Liver (tissue), 9 donors: ENCODE data around the gene ATG4B. TPM values are rescaled to one million over a fixed set of nuclear protein-coding genes. Genes with fewer than 3 reads are reported as not detected.

Experiments
- DNase-seq: peaks from one replicate; pipeline ENCODE4 v3.0.0-alpha.2; 2017; ENCODE audit warnings: low spot score
- H3K27ac ChIP-seq, 2 donors: one replicate each; pipeline ENCODE4 v1.7.0; 2013; ENCODE audit warnings: inconsistent platforms in 2 of 2, low read length in 2 of 2, control low read depth in 1 of 2, low read depth in 1 of 2, mild to moderate bottlenecking in 1 of 2
- H3K27me3 ChIP-seq, 4 donors: one replicate each; pipeline versions ENCODE4 v1.6.1 to v1.7.0; 2013; ENCODE audit warnings: low read length in 3 of 4, inconsistent platforms in 1 of 4, mild to moderate bottlenecking in 1 of 4, moderate library complexity in 1 of 4; ENCODE audit not compliant: control insufficient read depth in 4 of 4, insufficient read depth in 4 of 4
- H3K36me3 ChIP-seq, 4 donors: one replicate each; pipeline versions ENCODE4 v1.6.1 to v1.7.0; 2013; ENCODE audit warnings: low read length in 3 of 4, mild to moderate bottlenecking in 3 of 4, low read depth in 1 of 4, moderate library complexity in 1 of 4; ENCODE audit not compliant: control insufficient read depth in 4 of 4, insufficient read depth in 3 of 4
- H3K4me1 ChIP-seq, 4 donors: one replicate each; pipeline versions ENCODE4 v1.6.1 to v1.7.0; 2013; ENCODE audit warnings: low read length in 3 of 4, mild to moderate bottlenecking in 3 of 4, moderate library complexity in 1 of 4; ENCODE audit not compliant: control insufficient read depth in 4 of 4, insufficient read depth in 4 of 4
- H3K4me3 ChIP-seq, 3 donors: one replicate each; pipeline versions ENCODE4 v1.6.1 to v1.7.0; 2013; ENCODE audit warnings: low read length in 3 of 3, control low read depth in 1 of 3, low read depth in 1 of 3, mild to moderate bottlenecking in 1 of 3
- H3K9ac ChIP-seq, 2 donors: one replicate each; pipeline ENCODE4 v1.7.0; 2013; ENCODE audit warnings: low read length in 2 of 2, mild to moderate bottlenecking in 2 of 2, moderate library complexity in 2 of 2, control low read depth in 1 of 2, low read depth in 1 of 2
- H3K9me3 ChIP-seq, 4 donors: one replicate each; pipeline versions ENCODE4 v1.6.1 to v1.7.0; 2013; ENCODE audit warnings: low read length in 3 of 4; ENCODE audit not compliant: control insufficient read depth in 4 of 4
- EGR1 ChIP-seq, 2 donors: IDR thresholded peaks; 2 replicates each; pipeline ENCODE4 v1.6.1; 2016 to 2018; ENCODE audit warnings: antibody characterized with exemption in 2 of 2, low read depth in 2 of 2
- FOXA1 ChIP-seq: IDR thresholded peaks from 2 replicates; pipeline ENCODE4 v1.6.1; 2016; ENCODE audit warnings: antibody characterized with exemption
- FOXA2 ChIP-seq: IDR thresholded peaks from 2 replicates; pipeline ENCODE4 v1.6.1; 2016; ENCODE audit warnings: antibody characterized with exemption
- GABPA ChIP-seq, 2 donors: IDR thresholded peaks in 1 of 2; conservative IDR thresholded peaks in 1 of 2; 2 replicates each; pipeline ENCODE4 v1.6.1; 2016; ENCODE audit warnings: antibody characterized with exemption in 2 of 2, mild to moderate bottlenecking in 1 of 2, moderate library complexity in 1 of 2
- HNF4A ChIP-seq, 2 donors: conservative IDR thresholded peaks; 2 replicates each; pipeline ENCODE4 v1.6.1; 2016; ENCODE audit warnings: antibody characterized with exemption in 2 of 2, mild to moderate bottlenecking in 2 of 2
- JUND ChIP-seq, 2 donors: IDR thresholded peaks; 2 replicates each; pipeline ENCODE4 v1.6.1; 2016; ENCODE audit warnings: antibody characterized with exemption in 2 of 2
- NR2F2 ChIP-seq: IDR thresholded peaks from 2 replicates; pipeline ENCODE4 v1.6.1; 2016; ENCODE audit warnings: antibody characterized with exemption
- RAD21 ChIP-seq, 2 donors: IDR thresholded peaks; 2 replicates each; pipeline ENCODE4 v1.6.1; 2016; ENCODE audit warnings: antibody characterized with exemption in 2 of 2, mild to moderate bottlenecking in 2 of 2
- SP1 ChIP-seq: IDR thresholded peaks from 2 replicates; pipeline ENCODE4 v1.6.1; 2018; ENCODE audit warnings: antibody characterized with exemption, mild to moderate bottlenecking
- TAF1 ChIP-seq: conservative IDR thresholded peaks from 2 replicates; pipeline ENCODE4 v1.6.1; 2016; ENCODE audit warnings: antibody characterized with exemption, mild to moderate bottlenecking
- YY1 ChIP-seq: IDR thresholded peaks from 2 replicates; pipeline ENCODE4 v1.6.1; 2016; ENCODE audit warnings: antibody characterized with exemption, mild to moderate bottlenecking
- WGBS: extraction: QIAGEN DNeasy Blood & Tissue Kit; methylation state at CpG from one replicate; pipeline ENCODE4 v1.1.7; 2013; 5-methylcytosine and 5-hydroxymethylcytosine counted together
- polyA plus RNA-seq, 2 donors: library from polyadenylated mRNA; stranded (reverse) in 1 of 2; unstranded in 1 of 2; fragments of 200-250 nt in 1 of 2; fragments of >200 nt in 1 of 2; fragmentation: Nextera tagmentation in 1 of 2; extraction: Ambion mirVana in 1 of 2; gene quantifications; one replicate each; pipeline versions ENCODE4 v1.2.1 to v1.2.3, GENCODE V29; 2013 to 2015
- total RNA-seq, 2 donors: library from RNA; depleted of rRNA; stranded (reverse); fragments of >200 nt; gene quantifications; one replicate each; pipeline ENCODE4 v1.2.3, GENCODE V29; 2014
- TF ChIP-seq, protein P1 (sequence below): IDR thresholded peaks from 2 replicates; pipeline ENCODE4 v1.6.1; 2016; ENCODE audit warnings: antibody characterized with exemption
- TF ChIP-seq, protein P2 (sequence below): IDR thresholded peaks from 2 replicates; pipeline ENCODE4 v1.6.1; 2016; ENCODE audit warnings: antibody characterized with exemption
- TF ChIP-seq, protein P3 (sequence below): fragments of 150-350 bp; IDR thresholded peaks from 2 replicates; pipeline ENCODE4 v1.5.1; 2017; ENCODE audit warnings: improper control_type of control experiment, low read depth, low read length; ENCODE audit not compliant: missing input control
- TF ChIP-seq, protein P4 (sequence below): IDR thresholded peaks from 2 replicates; pipeline ENCODE4 v1.6.1; 2016; ENCODE audit warnings: antibody characterized with exemption, mild to moderate bottlenecking
- TF ChIP-seq, protein P5 (sequence below): IDR thresholded peaks from 2 replicates; pipeline ENCODE4 v1.6.1; 2016; ENCODE audit warnings: antibody characterized with exemption
- donor health status: healthy.
- donor health status: healthy.
- donor health status: healthy.
- donor health status: healthy.
- donor health status: healthy.

Gene ATG4B
- total and polyA plus RNA-seq, 4 donors, result 31.0 to 50.3 (median 37.7) TPM

DNA sequence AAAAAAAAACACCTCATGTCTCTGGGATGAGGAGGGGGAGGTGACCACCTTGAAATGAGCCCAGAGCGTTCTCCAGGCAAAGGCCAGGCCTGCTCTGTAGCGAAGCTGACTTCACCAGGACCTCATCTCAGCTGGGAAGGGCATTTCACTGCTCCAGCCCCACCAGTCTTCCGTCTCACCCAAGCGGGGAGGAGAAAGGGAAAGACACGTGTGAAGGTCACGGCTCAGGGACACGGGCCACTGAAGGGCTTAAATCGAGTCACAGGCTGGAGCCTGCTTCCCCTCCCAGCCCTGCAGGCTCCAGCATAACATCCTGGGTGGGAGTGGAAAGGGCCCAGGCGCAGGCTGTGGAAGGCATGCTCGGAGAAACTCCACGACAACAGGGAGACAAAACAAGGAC, 18.7 kb upstream of the ATG4B start:
- peaks cover 6 to 19% (median 11%) of the 10 kb centered on the region in 4 donors for H3K4me1 ChIP-seq
- no peaks in the 10 kb centered on the region for H3K27me3 ChIP-seq
- no peak overlapping the region for H3K4me3 ChIP-seq
- 93% methylated on average over 11 of the region's 11 CpGs for WGBS
- H3K36me3 ChIP-seq, result peaks cover 0 to 2% (median 0%) of the 10 kb centered on the region in 4 donors
- TF ChIP-seq, protein P1, sequence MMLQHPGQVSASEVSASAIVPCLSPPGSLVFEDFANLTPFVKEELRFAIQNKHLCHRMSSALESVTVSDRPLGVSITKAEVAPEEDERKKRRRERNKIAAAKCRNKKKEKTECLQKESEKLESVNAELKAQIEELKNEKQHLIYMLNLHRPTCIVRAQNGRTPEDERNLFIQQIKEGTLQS, result no peak
- TF ChIP-seq FOXA1, result no peak
- TF ChIP-seq YY1, result no peak
- TF ChIP-seq EGR1 (IDR thresholded peaks at IDR 0.05; ENCODE audit: low read depth in 2 of 2), result no peak
- TF ChIP-seq, protein P2, sequence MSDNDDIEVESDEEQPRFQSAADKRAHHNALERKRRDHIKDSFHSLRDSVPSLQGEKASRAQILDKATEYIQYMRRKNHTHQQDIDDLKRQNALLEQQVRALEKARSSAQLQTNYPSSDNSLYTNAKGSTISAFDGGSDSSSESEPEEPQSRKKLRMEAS, result no peak
- TF ChIP-seq TAF1, result no peak
- no peak for TF ChIP-seq HNF4A (conservative IDR thresholded peaks at IDR 0.05)
- TF ChIP-seq, protein P3, sequence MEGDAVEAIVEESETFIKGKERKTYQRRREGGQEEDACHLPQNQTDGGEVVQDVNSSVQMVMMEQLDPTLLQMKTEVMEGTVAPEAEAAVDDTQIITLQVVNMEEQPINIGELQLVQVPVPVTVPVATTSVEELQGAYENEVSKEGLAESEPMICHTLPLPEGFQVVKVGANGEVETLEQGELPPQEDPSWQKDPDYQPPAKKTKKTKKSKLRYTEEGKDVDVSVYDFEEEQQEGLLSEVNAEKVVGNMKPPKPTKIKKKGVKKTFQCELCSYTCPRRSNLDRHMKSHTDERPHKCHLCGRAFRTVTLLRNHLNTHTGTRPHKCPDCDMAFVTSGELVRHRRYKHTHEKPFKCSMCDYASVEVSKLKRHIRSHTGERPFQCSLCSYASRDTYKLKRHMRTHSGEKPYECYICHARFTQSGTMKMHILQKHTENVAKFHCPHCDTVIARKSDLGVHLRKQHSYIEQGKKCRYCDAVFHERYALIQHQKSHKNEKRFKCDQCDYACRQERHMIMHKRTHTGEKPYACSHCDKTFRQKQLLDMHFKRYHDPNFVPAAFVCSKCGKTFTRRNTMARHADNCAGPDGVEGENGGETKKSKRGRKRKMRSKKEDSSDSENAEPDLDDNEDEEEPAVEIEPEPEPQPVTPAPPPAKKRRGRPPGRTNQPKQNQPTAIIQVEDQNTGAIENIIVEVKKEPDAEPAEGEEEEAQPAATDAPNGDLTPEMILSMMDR, result no peak
- no peak for DNase-seq
- no peaks in the 10 kb centered on the region for H3K9me3 ChIP-seq
- H3K9ac ChIP-seq, result no peak overlapping the region
- no peak overlapping the region for H3K27ac ChIP-seq

DNA sequence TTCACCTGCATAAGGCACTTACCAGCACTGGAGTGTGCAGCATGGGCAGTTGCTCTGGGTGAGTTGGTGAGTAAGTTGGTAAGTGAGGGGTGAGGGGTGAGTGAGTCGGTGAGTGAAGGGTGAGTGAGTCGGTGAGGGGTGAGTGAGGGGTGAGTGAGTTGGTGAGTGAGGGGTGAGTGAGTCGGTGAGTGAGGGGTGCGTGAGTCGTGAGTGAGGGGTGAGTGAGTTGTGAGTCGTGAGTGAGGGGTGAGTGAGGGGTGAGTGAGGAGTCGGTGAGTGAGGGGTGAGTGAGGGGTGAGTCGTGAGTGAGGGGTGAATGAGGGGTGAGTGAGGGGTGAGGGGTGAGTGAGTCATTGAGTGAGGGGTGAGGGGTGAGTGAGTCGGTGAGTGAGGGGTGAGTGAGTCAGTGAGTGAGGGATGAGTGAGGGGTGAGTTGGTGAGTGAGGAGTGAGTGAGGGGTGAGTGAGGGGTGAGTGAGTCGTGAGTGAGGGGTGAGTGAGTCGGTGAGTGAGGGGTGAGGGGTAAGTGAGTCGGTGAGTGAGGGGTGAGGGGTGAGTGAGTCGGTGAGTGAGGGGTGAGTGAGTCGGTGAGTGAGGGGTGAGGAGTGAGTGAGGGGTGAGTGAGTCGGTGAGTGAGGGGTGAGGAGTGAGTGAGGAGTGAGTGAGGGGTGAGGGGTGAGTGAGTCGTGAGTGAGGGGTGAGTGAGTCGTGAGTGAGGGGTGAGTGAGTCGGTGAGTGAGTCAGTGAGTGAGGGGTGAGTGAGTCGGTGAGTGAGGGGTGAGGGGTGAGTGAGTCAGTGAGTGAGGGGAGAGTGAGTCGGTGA, 17.7 kb upstream of the ATG4B start:
- H3K27ac ChIP-seq, result no peak overlapping the region
- H3K9ac ChIP-seq, result no peak overlapping the region
- DNase-seq, result no peak
- no peak overlapping the region for H3K4me3 ChIP-seq
- peaks cover 0 to 2% (median 0%) of the 10 kb centered on the region in 4 donors for H3K36me3 ChIP-seq
- TF ChIP-seq GABPA (IDR thresholded peaks at IDR 0.05 in 1 of 2, conservative IDR thresholded peaks at IDR 0.05 in 1 of 2) (no peak), NR2F2 (no peak), FOXA1 (no peak), JUND (IDR thresholded peaks at IDR 0.05) (no peak), RAD21 (IDR thresholded peaks at IDR 0.05) (no peak), HNF4A (conservative IDR thresholded peaks at IDR 0.05) (no peak), SP1 (no peak), FOXA2 (no peak), EGR1 (IDR thresholded peaks at IDR 0.05; ENCODE audit: low read depth in 2 of 2) (no peak)
- TF ChIP-seq, protein P3, result no peak
- TF ChIP-seq, protein P4, sequence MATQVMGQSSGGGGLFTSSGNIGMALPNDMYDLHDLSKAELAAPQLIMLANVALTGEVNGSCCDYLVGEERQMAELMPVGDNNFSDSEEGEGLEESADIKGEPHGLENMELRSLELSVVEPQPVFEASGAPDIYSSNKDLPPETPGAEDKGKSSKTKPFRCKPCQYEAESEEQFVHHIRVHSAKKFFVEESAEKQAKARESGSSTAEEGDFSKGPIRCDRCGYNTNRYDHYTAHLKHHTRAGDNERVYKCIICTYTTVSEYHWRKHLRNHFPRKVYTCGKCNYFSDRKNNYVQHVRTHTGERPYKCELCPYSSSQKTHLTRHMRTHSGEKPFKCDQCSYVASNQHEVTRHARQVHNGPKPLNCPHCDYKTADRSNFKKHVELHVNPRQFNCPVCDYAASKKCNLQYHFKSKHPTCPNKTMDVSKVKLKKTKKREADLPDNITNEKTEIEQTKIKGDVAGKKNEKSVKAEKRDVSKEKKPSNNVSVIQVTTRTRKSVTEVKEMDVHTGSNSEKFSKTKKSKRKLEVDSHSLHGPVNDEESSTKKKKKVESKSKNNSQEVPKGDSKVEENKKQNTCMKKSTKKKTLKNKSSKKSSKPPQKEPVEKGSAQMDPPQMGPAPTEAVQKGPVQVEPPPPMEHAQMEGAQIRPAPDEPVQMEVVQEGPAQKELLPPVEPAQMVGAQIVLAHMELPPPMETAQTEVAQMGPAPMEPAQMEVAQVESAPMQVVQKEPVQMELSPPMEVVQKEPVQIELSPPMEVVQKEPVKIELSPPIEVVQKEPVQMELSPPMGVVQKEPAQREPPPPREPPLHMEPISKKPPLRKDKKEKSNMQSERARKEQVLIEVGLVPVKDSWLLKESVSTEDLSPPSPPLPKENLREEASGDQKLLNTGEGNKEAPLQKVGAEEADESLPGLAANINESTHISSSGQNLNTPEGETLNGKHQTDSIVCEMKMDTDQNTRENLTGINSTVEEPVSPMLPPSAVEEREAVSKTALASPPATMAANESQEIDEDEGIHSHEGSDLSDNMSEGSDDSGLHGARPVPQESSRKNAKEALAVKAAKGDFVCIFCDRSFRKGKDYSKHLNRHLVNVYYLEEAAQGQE, result no peak
- TF ChIP-seq, protein P2, result no peak
- TF ChIP-seq, protein P5, sequence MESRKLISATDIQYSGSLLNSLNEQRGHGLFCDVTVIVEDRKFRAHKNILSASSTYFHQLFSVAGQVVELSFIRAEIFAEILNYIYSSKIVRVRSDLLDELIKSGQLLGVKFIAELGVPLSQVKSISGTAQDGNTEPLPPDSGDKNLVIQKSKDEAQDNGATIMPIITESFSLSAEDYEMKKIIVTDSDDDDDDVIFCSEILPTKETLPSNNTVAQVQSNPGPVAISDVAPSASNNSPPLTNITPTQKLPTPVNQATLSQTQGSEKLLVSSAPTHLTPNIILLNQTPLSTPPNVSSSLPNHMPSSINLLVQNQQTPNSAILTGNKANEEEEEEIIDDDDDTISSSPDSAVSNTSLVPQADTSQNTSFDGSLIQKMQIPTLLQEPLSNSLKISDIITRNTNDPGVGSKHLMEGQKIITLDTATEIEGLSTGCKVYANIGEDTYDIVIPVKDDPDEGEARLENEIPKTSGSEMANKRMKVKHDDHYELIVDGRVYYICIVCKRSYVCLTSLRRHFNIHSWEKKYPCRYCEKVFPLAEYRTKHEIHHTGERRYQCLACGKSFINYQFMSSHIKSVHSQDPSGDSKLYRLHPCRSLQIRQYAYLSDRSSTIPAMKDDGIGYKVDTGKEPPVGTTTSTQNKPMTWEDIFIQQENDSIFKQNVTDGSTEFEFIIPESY, result no peak
- H3K27me3 ChIP-seq, result no peaks in the 10 kb centered on the region
- 96% methylated on average over 20 of the region's 20 CpGs for WGBS
- H3K4me1 ChIP-seq, result peaks cover 6 to 19% (median 11%) of the 10 kb centered on the region in 4 donors
- no peaks in the 10 kb centered on the region for H3K9me3 ChIP-seq
